ENCODE measurements around the gene RAB28. TPM values are rescaled to one million over a fixed set of nuclear protein-coding genes. Genes with fewer than 3 reads are reported as not detected.

The RAB28 gene
- total RNA-seq, 1 donor from 2014 or later, result 11.9 TPM

GRCh38 chr4:13478131-13478530 is 6.0 kb downstream of the RAB28 start:
- H3K36me3 Mint-ChIP-seq (ENCODE audit: low read depth, unreplicated experiment), result no peaks in the 10 kb centered on the region
- no peaks in the 10 kb centered on the region for H3K27me3 ChIP-seq (ENCODE audit: insufficient read depth, low read length)
- FAIRE-seq (no peak), DNase-seq (ENCODE audit: low read depth) (no peak)
- no peaks in the 10 kb centered on the region for H3K9me3 Mint-ChIP-seq (ENCODE audit: unreplicated experiment)
- no peak overlapping the region for H3K9ac ChIP-seq (ENCODE audit: low read length)
- no peak overlapping the region for H3K4me3 Mint-ChIP-seq (ENCODE audit: unreplicated experiment)
- H3K4me1 Mint-ChIP-seq (ENCODE audit: low read depth, unreplicated experiment), result peaks cover 20% of the 10 kb centered on the region
- H3K27me3 Mint-ChIP-seq (ENCODE audit: low read depth, unreplicated experiment), result no peaks in the 10 kb centered on the region
- H3K27ac Mint-ChIP-seq (ENCODE audit: unreplicated experiment), result no peak overlapping the region
- H3K4me2 ChIP-seq (ENCODE audit: low read length), result no peak overlapping the region
- H3K79me2 ChIP-seq (ENCODE audit: insufficient read depth, low read length), result peaks cover 36% of the 10 kb centered on the region
- H4K20me1 ChIP-seq (ENCODE audit: insufficient read depth, low read length), result peaks cover 2% of the 10 kb centered on the region
- peaks cover 5% of the 10 kb centered on the region for H3K36me3 ChIP-seq (ENCODE audit: insufficient read depth, low read length)
- H3K27ac ChIP-seq (ENCODE audit: low read depth, low read length), result no peak overlapping the region
- no peak overlapping the region for H3K4me3 ChIP-seq (ENCODE audit: insufficient read depth, low read depth, low read length)
- H3K4me1 ChIP-seq (ENCODE audit: insufficient read depth, low read length), result peaks cover 12% of the 10 kb centered on the region
- TF ChIP-seq EZH2 (IDR thresholded peaks at IDR 0.05; ENCODE audit: insufficient read depth, low read length) (no peak), CTCF (IDR thresholded peaks at IDR 0.05; ENCODE audit: insufficient read depth, low read depth, low read length) (no peak)
- H2AFZ ChIP-seq (ENCODE audit: low read depth, low read length), result no peak overlapping the region
- no peaks in the 10 kb centered on the region for H3K9me3 ChIP-seq (ENCODE audit: insufficient read depth, low read depth, low read length)

DNA sequence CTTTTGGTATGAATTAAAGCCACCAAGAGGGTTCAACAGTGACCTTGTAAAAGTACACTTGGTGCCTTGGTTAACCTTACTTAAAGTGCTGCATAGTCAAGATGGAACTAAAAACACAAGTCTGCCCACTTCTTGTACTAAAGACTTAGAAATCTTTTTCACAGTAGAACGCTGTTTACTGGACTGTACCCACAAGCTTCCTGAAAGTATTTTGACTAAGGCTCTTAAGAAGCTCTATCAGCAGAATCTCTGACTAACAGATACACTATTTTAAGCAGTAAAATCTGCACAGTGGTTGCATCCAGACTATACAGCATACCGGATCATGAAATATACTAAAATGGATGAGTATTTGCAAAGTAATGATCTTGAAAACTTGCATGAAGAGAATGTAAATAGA is 7.2 kb downstream of the RAB28 start:
- H3K4me2 ChIP-seq (ENCODE audit: low read length), result peak overlapping the region; percentile 54
- DNase-seq (ENCODE audit: low read depth) (peak; percentile 92), FAIRE-seq (peak; percentile 83)
- no peaks in the 10 kb centered on the region for H3K27me3 ChIP-seq (ENCODE audit: insufficient read depth, low read length)
- H2AFZ ChIP-seq (ENCODE audit: low read depth, low read length), result no peak overlapping the region
- Mint-ChIP-seq H3K9me3 (ENCODE audit: unreplicated experiment) (no peaks in the 10 kb centered on the region), H3K27me3 (ENCODE audit: low read depth, unreplicated experiment) (no peaks in the 10 kb centered on the region), H3K4me3 (ENCODE audit: unreplicated experiment) (no peak overlapping the region), H3K36me3 (ENCODE audit: low read depth, unreplicated experiment) (no peaks in the 10 kb centered on the region), H3K4me1 (ENCODE audit: low read depth, unreplicated experiment) (peaks cover 14% of the 10 kb centered on the region), H3K27ac (ENCODE audit: unreplicated experiment) (no peak overlapping the region)
- H3K9me3 ChIP-seq (ENCODE audit: insufficient read depth, low read depth, low read length), result no peaks in the 10 kb centered on the region
- peak overlapping the region; percentile 19 for H3K9ac ChIP-seq (ENCODE audit: low read length)
- H3K79me2 ChIP-seq (ENCODE audit: insufficient read depth, low read length), result peaks cover 24% of the 10 kb centered on the region
- no peak overlapping the region for H3K4me3 ChIP-seq (ENCODE audit: insufficient read depth, low read depth, low read length)
- peaks cover 6% of the 10 kb centered on the region for H3K4me1 ChIP-seq (ENCODE audit: insufficient read depth, low read length)
- H3K27ac ChIP-seq (ENCODE audit: low read depth, low read length), result peak overlapping the region; percentile 54
- TF ChIP-seq EZH2 (IDR thresholded peaks at IDR 0.05; ENCODE audit: insufficient read depth, low read length), result no peak
- no peak for TF ChIP-seq CTCF (IDR thresholded peaks at IDR 0.05; ENCODE audit: insufficient read depth, low read depth, low read length)
- H3K36me3 ChIP-seq (ENCODE audit: insufficient read depth, low read length), result peaks cover 5% of the 10 kb centered on the region
- H4K20me1 ChIP-seq (ENCODE audit: insufficient read depth, low read length), result no peaks in the 10 kb centered on the region

DNA sequence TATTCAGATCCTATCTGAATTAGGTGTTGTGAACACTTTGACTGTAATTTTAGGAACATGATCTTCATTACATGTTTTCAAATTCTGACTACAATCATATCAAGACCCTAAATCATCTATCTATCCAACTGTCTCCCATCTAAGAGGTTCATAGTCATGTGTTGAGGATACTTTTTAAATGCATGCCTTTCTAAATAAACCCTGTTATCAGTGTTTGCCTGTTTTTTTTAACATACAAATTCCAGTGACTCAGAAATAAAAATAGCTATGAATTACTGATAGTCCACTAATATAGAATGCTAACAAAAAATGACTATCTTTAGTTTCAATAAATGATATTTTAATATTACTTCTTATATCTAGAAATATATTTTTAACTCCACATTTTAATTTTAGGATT is 8.0 kb downstream of the RAB28 start:
- Histone ChIP-seq H3K27me3 (ENCODE audit: insufficient read depth, low read length) (no peaks in the 10 kb centered on the region), H3K9me3 (ENCODE audit: insufficient read depth, low read depth, low read length) (no peaks in the 10 kb centered on the region), H3K9ac (ENCODE audit: low read length) (no peak overlapping the region), H3K27ac (ENCODE audit: low read depth, low read length) (no peak overlapping the region), H3K4me3 (ENCODE audit: insufficient read depth, low read depth, low read length) (no peak overlapping the region), H3K36me3 (ENCODE audit: insufficient read depth, low read length) (peaks cover 5% of the 10 kb centered on the region), H3K79me2 (ENCODE audit: insufficient read depth, low read length) (peaks cover 17% of the 10 kb centered on the region), H4K20me1 (ENCODE audit: insufficient read depth, low read length) (no peaks in the 10 kb centered on the region), H3K4me1 (ENCODE audit: insufficient read depth, low read length) (peaks cover 6% of the 10 kb centered on the region), H2AFZ (ENCODE audit: low read depth, low read length) (no peak overlapping the region), H3K4me2 (ENCODE audit: low read length) (no peak overlapping the region)
- Mint-ChIP-seq H3K4me3 (ENCODE audit: unreplicated experiment) (no peak overlapping the region), H3K27me3 (ENCODE audit: low read depth, unreplicated experiment) (no peaks in the 10 kb centered on the region), H3K9me3 (ENCODE audit: unreplicated experiment) (no peaks in the 10 kb centered on the region), H3K36me3 (ENCODE audit: low read depth, unreplicated experiment) (no peaks in the 10 kb centered on the region), H3K27ac (ENCODE audit: unreplicated experiment) (no peak overlapping the region), H3K4me1 (ENCODE audit: low read depth, unreplicated experiment) (peaks cover 9% of the 10 kb centered on the region)
- DNase-seq (ENCODE audit: low read depth) (no peak), FAIRE-seq (no peak)
- TF ChIP-seq CTCF (IDR thresholded peaks at IDR 0.05; ENCODE audit: insufficient read depth, low read depth, low read length) (no peak), EZH2 (IDR thresholded peaks at IDR 0.05; ENCODE audit: insufficient read depth, low read length) (no peak)
